ENCODE measurements around the gene PHLDB1. TPM values are rescaled to one million over a fixed set of nuclear protein-coding genes. Genes with fewer than 3 reads are reported as not detected.

Gene PHLDB1
- total RNA-seq, 4 donors from 2014 or later = 6.7 to 29.8 (median 21.2) TPM

GRCh38 chr11:118627566-118627965 lies 20.2 kb downstream of the PHLDB1 start:
- no peak overlapping the region for H3K27ac ChIP-seq
- no peak overlapping the region for H3K4me3 ChIP-seq
- TF ChIP-seq POLR2A (IDR thresholded peaks at IDR 0.05) = no peak
- no peak for TF ChIP-seq CTCF (IDR thresholded peaks at IDR 0.05)
- no peak for DNase-seq
- intact Hi-C loops (cut with DNase I) = no loop called here
- peaks cover 0 to 66% (median 10%) of the 10 kb centered on the region in 3 donors for H3K36me3 ChIP-seq
- H3K4me1 ChIP-seq = peaks cover 14 to 84% (median 43%) of the 10 kb centered on the region in 3 donors
- 100% methylated on average over 1 to 2 of the region's 10 CpGs for WGBS, 2 donors
- no peaks in the 10 kb centered on the region for H3K9me3 ChIP-seq
- no peaks in the 10 kb centered on the region for H3K27me3 ChIP-seq

GRCh38 chr11:118628031-118628430 lies 20.6 kb downstream of the PHLDB1 start:
- peaks cover 12 to 84% (median 41%) of the 10 kb centered on the region in 3 donors for H3K4me1 ChIP-seq
- peaks cover 0 to 71% (median 10%) of the 10 kb centered on the region in 3 donors for H3K36me3 ChIP-seq
- H3K27me3 ChIP-seq = no peaks in the 10 kb centered on the region
- 96% methylated on average over 3 of the region's 20 CpGs; no CpG with 5 or more reads in 1 of the 2 donors for whole genome bisulfite sequencing, 2 donors
- no peak overlapping the region for H3K4me3 ChIP-seq
- H3K27ac ChIP-seq = no peak overlapping the region
- no peak for DNase-seq
- TF ChIP-seq CTCF (IDR thresholded peaks at IDR 0.05) (no peak), POLR2A (IDR thresholded peaks at IDR 0.05) (no peak)
- intact Hi-C loops (cut with DNase I) = no loop called here
- no peaks in the 10 kb centered on the region for H3K9me3 ChIP-seq

- no peak for DNase-seq
- intact Hi-C loops (cut with DNase I) = no loop called here
- no peak overlapping the region for H3K27ac ChIP-seq
- TF ChIP-seq POLR2A (IDR thresholded peaks at IDR 0.05) (no peak), CTCF (IDR thresholded peaks at IDR 0.05) (no peak)
- 78 to 80% methylated on average over 9 to 11 of the region's 13 CpGs for WGBS, 2 donors
- peaks cover 12 to 84% (median 39%) of the 10 kb centered on the region in 3 donors for H3K4me1 ChIP-seq
- no peaks in the 10 kb centered on the region for H3K9me3 ChIP-seq
- H3K4me3 ChIP-seq = no peak overlapping the region
- peaks cover 0 to 73% (median 10%) of the 10 kb centered on the region in 3 donors for H3K36me3 ChIP-seq
- no peaks in the 10 kb centered on the region for H3K27me3 ChIP-seq
Measured at GRCh38 chr11:118628432-118628831, 21.0 kb downstream of the PHLDB1 start.

GRCh38 chr11:118628861-118629549 lies 21.6 kb downstream of the PHLDB1 start:
- intact Hi-C loops (cut with DNase I) = no loop called here
- no peak for DNase-seq
- peaks cover 12 to 84% (median 41%) of the 10 kb centered on the region in 3 donors for H3K4me1 ChIP-seq
- TF ChIP-seq POLR2A (IDR thresholded peaks at IDR 0.05) (no peak), CTCF (IDR thresholded peaks at IDR 0.05) (no peak)
- H3K27me3 ChIP-seq = no peaks in the 10 kb centered on the region
- 38 to 45% methylated on average over 4 to 5 of the region's 5 CpGs for WGBS, 2 donors
- H3K9me3 ChIP-seq = no peaks in the 10 kb centered on the region
- no peak overlapping the region for H3K4me3 ChIP-seq
- peak overlapping the region in 1 of 4 donors; percentile 9 for H3K27ac ChIP-seq
- peaks cover 0 to 73% (median 10%) of the 10 kb centered on the region in 3 donors for H3K36me3 ChIP-seq

- 7 to 47% methylated on average over 5 to 6 of the region's 6 CpGs for WGBS, 2 donors
- Histone ChIP-seq H3K36me3 (peaks cover 0 to 69% (median 10%) of the 10 kb centered on the region in 3 donors), H3K4me1 (peaks cover 22 to 84% (median 43%) of the 10 kb centered on the region in 3 donors), H3K4me3 (no peak overlapping the region), H3K9me3 (no peaks in the 10 kb centered on the region), H3K27ac (peak overlapping the region in 1 of 4 donors; percentile 28), H3K27me3 (no peaks in the 10 kb centered on the region)
- TF ChIP-seq POLR2A (IDR thresholded peaks at IDR 0.05) = no peak
- no peak for TF ChIP-seq CTCF (IDR thresholded peaks at IDR 0.05)
- intact Hi-C loops (cut with DNase I) = no loop called here
- no peak for DNase-seq
Measured at GRCh38 chr11:118629761-118630661, 22.6 kb downstream of the PHLDB1 start.

Data from esophagus squamous epithelium (tissue), 5 donors.